HG03095 (cell line): ENCODE data around the gene GNG7.
"Not testable (repeated sequence)": the region's sequence is repeated elsewhere in the genome, so short reads cannot be mapped to it uniquely, and the experiment has no call there.

Source experiments
- ATAC-seq: cut with Tn5 transposase; IDR thresholded peaks from one replicate; pipeline ENCODE4 v1.9.1; 2021; ENCODE audit warnings: moderate library complexity; ENCODE audit not compliant: unreplicated experiment

GNG7 gene

DNA sequence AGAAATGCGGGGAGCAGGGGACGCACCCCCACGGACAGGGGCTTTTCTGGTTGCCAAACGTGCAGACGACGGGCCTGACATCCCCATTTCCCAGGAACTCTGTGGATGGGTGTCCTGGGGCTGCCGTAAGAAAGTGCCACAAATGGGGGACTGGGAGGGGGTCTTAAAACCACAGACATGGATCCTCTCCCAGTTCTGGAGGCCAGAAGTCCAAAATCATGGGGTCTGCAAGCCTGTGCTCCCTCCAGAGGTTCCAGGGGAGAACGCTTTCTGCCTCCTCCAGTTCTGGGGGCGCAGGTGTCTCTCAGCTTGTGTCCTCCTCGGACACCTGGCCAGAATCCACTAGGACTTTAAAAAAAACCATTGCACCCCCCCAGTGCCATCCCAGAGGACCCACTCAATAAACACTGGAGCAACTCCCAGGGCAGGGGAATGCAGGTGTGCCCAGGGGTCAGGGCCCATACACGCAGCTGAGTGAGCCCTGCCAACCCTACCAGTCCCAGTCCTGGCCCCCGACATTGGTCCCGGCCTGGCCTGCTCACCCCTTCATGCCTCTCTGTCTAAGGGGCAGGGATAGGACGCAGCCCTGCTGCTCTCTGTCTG, 122.7 kb downstream of the GNG7 start:
- ATAC-seq = no peak

DNA sequence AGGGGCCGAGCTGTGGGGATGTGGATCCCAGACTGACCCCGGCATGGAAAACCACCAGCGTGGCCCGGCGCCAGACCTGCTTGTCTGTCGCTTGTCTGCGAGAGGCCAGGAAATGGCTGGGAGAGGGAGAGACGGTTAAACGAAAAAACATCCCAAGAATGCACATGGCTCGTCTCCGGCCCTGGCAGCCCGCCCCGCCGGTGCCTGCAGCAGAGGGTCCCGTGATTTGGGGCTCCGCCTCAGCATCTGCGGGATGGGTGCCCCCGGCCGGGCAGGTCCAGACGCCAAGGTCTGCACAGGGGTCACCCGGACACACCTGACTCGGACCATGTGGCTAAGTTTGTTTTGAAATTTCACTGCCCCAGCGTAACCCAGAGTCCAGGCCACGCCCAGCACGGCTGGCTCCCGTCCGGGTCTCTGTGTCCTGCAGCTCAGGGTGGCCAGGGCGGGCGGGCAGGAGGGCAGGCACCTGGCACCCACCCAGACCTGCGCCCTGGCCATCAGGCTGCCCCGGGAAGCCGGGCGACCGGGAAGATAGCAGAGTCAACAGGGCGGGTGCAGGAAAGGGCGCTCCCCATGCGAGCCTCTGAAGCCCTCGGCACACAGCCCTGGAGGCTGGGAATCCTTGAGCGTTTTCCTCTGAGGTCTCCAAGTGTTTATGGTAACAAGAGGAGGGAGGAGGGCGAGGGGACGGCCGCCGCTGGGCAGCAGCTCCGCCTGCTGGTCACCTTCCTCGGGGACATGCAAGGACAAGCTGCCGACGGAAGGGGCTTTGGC, 123.4 kb downstream of the GNG7 start:
- ATAC-seq = no peak

DNA sequence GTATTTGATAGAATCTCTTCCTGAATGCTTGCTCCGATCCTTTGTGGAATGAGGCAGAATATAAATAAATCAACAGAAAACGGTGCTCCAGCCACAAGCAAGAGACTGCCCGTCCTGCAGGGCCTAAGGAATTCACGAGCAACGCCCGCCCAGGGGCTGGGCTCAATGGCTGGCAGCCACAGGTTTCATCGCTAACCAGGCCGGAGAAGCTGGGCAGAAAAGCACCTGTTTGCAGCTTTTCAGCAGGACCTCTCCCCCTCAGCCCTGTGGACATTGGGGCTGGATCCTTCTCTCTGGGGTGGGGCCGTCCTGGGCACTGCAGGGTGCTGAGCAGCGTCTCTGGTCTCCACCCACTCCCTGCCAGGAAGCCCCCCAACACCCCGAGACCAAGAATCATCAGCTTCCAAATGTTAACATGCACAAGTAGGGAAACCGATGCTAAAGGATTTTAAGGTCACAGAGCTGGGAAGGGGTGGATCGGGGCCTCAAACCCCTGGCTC, 124.1 kb downstream of the GNG7 start:
- ATAC-seq = no peak

DNA sequence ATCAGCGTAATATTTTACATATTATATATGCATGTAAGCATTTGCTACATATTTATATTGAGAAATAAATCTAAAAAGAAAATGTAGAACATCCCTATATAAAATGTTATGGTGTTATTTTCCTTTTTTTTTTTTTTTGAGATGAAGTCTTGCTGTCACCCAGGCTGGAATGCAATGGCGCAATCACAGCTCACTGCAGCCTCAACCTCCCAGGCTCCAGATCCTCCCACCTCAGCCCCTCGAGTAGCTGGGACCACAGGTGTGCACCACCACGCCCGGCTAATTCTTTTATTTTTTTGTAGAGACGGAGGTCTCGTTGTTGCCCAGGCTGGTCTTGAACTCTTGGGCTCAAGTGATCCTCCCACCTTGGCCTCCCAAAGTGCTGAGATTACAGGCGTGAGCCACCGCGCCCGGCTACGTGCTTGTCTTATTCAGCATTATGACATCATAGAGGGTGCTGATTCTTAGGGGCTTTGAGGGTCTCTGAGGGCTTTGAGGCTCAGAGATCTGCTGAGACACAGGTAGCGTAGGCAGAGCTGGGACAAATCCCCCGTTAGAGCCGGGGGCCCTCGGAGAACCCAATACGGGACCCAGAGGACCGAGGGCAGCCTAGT, 124.7 kb downstream of the GNG7 start:
- ATAC-seq = no peak

DNA sequence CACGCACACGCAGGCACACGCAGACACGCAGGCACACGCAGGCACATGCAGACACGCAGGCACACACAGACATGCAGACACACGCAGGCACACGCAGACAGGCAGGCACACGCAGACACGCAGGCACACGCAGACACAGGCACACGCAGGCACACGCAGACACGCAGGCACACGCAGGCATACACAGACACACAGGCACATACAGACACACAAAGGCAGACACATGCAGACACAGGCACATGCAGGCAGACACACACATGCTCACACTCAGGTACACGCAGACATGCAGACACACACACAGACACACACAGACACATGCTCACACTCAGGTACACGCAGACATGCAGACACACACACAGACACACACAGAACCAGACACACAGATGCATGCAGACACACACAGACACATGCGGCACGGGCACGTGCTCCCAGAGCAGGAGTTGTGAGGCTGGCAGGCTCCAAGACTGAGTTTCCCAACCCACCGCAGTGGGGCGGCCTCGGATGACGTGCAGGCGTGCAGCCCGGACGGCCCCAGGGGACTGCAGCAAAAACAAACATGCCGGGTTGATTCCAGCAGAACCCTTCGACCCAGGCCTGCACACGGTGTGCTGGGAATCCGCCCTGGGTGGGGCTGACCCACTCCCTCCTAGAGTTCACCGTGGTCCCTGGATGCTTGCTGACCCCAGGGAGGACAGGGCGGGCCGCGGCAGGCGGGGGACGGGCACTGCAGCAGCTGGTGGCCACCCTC, 126.6 kb downstream of the GNG7 start:
- ATAC-seq = no peak

DNA sequence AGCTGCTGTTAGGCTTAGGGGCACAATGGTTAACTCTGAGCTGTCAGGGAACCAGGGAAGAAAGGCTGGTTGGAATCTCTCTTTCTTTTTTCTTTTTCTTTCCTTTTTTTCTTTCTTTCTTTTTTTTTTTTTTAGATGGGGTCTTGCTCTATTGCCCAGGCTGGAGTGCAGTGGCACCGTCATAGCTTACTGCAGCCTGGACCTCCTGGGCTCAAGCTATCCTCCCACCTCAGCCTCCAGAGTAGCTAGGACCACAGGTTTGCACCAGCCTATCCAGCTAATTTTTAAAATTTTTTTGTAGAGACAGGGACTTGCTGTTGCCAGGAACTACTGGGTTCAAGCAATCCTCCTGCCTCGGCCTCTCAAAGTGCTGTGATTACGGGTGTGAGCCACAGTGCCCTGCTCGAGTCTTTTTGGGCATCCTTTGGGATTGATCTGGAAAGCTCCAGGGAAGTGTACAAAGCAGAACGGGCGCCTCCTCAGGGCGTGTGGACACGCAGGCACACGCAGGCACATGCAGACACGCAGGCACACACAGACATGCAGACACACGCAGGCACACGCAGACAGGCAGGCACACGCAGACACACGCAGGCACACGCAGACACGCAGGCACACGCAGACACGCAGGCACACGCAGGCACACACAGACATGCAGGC, 127.4 kb downstream of the GNG7 start:
- no peak for ATAC-seq

DNA sequence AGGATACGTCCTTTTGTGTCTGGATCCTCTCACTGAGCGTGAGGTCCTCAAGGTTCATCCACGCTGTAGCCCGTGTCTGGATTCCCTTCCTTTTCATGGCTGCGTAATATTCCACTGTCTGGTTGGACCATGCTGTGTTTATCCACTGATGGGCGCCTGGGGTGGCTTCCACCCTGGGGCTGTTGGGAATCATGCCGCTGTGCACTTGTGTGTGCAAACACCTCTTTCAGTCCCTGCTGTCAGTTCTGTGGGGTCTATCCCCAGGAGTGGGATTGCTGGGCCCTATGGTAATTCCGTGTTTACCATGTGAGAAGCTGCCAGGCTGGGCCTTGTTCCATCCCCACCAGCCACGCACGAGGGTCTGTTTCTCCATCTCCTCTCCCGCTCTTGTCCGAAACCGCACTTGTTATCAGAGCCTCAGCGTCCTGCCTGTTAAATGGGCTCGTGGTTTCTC, 128.0 kb downstream of the GNG7 start:
- ATAC-seq = no peak

DNA sequence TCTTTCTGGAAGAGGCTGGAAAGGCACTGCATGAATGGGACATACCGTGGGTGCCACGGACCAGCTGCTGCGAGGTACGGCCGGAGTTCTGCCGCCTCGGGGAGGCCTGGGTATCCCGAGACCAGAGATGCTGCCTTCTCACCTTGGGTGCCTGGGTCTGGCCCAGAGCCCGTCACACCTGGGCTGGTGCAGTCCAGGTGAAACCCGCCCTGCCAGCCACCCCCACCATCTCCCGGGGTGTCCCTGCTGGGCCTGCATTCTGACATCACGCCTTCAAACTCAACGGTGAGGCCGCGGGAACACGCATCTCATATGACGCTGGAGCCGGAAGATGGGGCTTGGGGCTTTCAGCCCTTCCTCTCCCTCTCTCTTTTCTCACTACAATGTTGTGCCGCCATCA, 128.6 kb downstream of the GNG7 start:
- ATAC-seq = no peak

DNA sequence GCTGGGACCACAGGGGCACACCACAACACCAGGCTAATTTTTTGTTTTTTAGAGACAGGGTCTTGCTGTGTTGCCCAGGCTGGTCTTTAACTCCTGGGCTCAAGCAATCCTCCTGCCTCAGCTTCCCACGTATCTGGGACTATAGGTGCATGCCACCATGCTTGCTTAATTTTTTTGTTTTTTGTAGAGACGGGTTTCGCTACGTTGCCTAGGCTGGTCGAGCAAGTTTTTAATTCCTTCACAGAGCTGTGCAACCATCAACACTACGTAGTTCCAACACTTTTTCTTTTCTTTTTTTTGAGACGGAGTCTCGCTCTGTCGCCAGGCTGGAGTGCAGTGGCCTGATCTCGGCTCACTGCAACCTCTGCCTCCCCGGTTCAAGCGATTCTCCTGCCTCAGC, 130.3 kb downstream of the GNG7 start:
- ATAC-seq = not testable (repeated sequence)

DNA sequence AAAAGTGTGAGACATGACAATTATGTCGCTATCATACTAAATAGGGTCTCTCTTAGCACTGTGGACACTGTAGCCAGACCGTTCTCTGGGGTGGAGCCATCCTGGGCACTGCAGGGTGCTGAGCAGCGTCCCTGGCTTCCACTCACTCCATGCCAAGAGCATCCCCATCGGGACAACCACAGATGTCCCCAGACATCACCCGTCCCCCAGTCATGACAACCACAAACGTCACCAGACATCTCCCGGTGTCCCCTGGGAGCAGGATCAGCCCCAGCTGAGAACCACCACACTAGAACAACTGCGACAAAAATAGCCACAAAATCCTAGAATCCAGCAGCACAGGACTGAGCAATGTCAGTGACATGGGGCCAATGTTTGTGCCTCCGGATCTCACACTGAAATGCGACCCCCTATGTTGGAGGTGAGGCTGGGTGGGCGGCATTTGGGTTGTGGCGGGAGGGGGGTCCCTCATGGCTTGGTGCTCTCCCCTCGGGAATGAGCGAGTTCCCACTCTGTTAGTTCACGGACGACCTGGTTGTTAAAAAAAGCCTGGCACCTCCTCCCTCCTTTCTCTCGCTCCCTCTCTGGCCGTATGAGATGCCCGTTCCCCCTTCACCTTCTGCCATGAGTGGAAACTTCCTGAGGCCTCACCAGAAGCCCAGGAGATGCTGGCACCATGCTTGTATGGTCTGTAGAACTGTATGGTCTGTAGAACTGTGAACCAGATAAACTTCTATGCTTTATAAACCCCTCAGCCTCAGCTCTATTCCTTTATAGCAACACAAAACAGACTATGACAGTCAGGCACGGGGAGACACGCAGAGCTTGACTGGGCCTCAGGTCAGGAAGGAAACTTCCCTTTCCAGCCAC, 132.7 kb downstream of the GNG7 start:
- no peak for ATAC-seq

DNA sequence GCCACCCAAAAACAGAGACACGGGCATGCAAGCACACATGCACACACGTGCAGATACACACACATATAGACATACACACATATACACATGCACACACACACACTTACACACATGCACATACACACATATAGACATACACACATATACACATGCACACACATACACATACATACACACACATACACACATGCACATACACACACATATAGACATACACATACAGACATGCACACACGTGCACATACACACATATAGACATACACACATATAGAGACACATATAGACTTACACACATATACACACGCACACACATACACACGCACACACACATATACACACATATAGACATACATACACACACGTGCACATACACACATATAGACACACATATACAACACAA, 134.5 kb downstream of the GNG7 start:
- ATAC-seq = no peak

DNA sequence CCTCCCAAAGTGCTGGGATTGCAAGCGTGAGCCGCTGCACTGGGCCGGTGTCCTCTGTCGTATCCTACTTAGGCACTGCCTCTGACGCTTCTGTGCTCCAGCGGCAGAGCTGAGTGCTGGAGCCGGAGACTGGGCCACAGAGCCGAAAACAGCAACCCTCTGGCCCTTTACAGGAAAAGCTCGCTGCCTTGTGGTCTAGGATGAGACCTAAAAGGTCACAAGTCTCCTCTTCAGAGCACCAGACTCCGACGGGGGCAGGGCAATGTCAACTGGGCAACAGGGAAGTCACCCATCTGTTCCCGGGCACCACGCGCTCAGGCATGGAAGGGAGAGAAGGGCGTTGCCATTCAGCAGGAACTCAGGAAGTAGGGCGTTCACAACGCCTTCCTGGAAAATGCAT, 134.9 kb downstream of the GNG7 start:
- ATAC-seq = no peak

DNA sequence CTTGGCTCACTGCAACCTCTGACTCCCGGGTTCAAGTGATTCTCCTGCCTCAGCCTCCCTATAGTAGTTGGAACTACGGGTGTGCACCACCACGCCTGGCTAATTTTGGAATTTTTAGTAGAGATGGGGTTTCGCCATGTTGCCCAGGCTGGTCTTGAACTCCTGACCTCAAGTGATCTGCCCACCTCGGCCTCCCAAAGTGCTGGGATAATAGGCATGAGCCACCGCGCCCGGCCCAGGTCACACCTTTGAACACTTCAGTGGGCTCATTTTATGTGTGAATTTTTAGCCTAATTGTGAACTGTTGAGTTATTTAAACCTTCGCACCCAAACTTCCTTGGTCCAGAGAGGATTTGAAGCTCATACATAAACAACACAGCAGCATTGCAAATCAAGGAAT, 138.9 kb downstream of the GNG7 start:
- ATAC-seq = not testable (repeated sequence)

DNA sequence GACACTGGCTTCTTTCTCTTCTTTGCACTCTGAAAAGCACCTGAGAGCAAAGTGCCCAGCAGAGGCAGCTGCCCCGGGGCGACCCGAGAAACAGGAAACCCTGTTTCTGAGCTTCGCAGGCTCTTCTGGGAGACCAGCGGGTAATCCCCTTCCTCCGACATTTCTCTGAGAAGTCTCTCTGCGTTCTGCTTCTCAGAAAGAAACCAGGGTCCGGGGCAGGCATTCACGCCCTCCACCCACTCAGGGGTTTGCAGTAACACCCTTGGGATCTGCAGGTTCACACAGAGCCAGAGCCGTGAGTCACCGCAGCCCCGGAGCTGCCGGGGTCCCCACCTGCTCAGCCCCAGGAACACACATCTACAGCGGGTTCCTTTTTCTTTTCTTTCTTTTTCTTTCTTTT, 140.6 kb downstream of the GNG7 start:
- peak; percentile 56 for ATAC-seq

DNA sequence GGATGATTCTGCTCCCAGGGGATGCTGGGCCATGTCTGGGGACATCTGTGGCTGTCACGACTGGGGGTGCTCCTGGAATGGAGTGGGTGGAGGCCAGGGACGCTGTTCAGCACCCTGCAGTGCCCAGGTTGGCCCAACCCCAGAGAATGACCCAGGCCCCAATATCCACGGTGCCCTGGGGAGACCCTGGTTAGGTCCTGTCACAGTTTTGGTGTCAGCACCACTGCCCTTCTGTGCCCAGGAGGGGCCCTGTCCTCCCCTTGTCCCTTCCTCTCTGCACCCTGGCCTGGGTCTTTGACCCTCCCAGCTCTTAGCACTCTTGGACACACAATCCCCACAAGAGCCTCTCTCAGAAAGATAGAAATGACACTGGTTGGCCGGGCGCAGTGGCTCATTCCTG, 141.3 kb downstream of the GNG7 start:
- no peak for ATAC-seq

DNA sequence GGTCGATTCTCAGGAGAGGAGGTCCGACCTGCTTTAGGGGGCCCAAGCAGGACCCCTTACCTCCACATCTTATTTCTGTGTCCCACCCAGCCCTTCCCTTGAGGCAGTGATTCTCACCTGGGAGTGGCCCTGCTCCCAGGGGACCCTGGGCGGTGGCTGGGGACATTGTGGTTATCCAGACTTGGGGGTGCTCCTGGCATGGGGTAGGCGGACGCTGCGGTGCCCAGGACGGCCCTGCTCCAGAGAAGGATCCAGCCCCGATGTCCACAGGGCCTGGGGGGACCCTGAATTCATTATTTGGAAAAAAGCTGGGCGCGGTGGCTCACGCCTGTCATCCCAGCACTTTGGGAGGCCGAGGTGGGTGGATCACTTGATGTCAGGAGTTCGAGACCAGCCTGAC, 142.1 kb downstream of the GNG7 start:
- ATAC-seq = no peak

DNA sequence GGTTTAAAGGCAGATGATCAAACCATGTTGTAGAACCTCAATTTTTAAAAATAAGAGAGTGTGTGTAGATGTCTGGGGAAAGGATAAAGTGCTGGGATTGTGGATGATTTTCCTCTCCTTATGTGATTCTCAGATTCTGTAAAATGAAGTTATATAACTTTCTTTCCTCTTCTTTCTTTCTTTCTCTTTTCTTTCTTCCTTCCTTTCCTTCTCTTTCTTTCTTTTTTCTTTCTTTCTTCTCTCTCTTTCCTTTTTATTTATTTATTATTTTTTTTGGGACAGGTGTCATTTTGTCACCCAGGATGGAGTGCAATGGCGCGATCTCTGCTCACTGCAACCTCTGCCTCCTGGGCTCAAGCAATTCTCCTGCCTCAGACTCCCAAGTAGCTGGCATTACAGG, 144.0 kb downstream of the GNG7 start:
- ATAC-seq = no peak

DNA sequence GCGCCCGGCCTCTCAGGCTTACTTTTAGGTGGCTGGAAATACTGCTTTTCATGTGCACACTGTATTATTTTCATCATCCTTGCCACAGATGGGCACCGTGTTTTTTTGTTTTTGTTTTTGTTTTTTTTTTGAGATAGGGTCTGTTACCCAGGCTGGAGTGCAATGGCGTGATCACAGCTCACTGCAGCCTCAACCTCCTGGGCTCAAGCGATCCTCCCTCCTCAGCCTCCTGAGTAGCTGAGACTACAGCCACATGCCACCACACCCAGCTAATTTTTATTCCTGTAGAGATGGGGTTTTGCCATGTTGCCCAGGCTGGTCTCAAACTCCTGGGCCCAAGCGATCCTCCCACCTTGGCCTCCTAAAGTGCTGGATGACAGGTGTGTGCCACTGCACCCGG, 144.4 kb downstream of the GNG7 start:
- ATAC-seq = not testable (repeated sequence)

DNA sequence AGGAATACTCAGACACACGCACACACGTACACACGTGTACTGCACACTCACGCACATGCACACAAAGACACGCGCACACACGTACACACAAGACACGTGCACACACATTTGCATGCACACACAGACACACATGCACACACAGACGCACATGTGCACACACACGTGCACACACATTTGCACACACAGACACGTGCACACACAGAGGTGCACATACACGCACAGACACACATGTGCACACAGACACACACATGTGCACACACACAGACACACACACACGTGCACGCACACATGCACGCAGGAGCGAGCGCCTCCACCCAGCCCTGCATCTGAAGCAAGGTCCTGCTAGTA, 145.4 kb downstream of the GNG7 start:
- ATAC-seq = no peak
